Esophagus mucosa (tissue), 1 donor: ENCODE data around the gene MRPS35. TPM values are rescaled to one million over a fixed set of nuclear protein-coding genes. Genes with fewer than 3 reads are reported as not detected.

ENCODE experiments used
- ATAC-seq: fragments of 200-7000 bp; cut with Tn5 transposase; one replicate; pipeline ENCODE4 v1.9.1; 2020
- total RNA-seq: library from RNA; stranded (reverse); gene quantifications from one replicate; pipeline ENCODE4 v1.2.4, GENCODE V29; 2023
- donor health status: DM: yes; HTN: yes; CAD: no.

Gene MRPS35
- total RNA-seq: 37.7 TPM

- peak; percentile 97 for ATAC-seq
These were observed at the start of gene MRPS35 for GRCh38 chr12:27710592-27711316. MRPS35 (plus strand) TSS chr12:27710832; CDS start chr12:27710844, 12 bp downstream.

GRCh38 chr12:27665704-27666103 lies 44.9 kb upstream of the MRPS35 start:
- ATAC-seq: no peak

DNA sequence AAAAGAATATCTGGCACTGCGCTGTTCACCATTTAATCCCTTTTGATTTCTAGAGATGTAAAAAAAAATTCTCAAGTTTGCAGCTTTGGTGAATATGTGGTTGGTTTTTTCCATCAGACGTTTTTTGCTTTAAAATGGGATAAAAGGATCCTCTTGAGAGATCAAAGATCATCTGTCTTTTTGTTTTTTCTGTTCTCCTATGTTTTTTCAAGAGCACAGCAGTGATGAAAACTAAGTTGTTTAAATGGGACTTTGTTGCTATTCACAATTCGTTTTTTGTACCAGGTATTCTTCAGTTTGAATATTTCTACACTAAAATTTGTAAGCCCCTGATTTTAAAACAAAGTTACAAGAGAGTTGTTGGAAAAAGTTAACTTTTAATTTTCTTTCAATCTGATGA lies 44.1 kb upstream of the MRPS35 start:
- no peak for ATAC-seq

DNA sequence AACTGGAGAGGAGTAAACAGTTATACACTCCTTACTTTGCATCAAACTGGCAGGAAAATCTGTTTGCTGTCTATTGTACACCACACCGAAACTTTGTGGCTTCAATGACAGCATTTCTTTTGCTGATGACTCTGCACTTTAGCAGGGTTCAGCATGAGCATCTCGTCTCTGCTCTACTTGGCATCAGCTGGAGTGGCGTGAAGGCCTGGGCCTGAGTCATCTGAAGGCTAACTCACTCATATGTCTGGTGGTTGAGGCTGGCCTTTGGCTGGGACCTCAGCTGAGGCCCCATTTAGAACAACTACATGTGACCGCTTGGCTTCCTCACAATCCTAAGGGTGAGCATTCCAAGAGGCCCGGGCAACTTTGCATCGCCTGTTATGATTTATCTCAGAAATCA lies 43.1 kb upstream of the MRPS35 start:
- ATAC-seq: no peak

GRCh38 chr12:27672051-27672450 lies 38.6 kb upstream of the MRPS35 start:
- ATAC-seq: no peak

DNA sequence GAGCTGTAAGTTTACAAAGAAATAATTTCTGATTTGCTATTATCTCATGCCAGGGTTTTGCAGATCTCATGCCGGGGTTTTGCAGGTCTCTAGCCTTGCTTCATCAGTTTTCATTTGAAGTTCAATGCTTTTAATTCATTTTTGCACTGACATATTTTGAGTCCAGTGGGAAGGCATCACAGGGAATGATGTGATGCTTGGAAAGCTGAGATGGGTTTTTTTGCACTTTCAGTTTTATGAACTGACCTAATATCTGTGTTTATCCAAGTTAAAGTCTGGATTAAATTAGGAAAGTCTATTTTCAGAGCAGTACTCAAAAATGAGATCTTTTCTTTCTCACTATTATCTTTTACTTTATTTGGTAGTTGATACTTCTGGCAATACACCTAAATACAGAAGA lies 38.0 kb upstream of the MRPS35 start:
- ATAC-seq: no peak

- ATAC-seq: no peak
These were observed 37.4 kb upstream of the MRPS35 start for GRCh38 chr12:27673101-27673718.

GRCh38 chr12:27674989-27675388 lies 35.6 kb upstream of the MRPS35 start:
- no peak for ATAC-seq

GRCh38 chr12:27680619-27681018 lies 30.0 kb upstream of the MRPS35 start:
- no peak for ATAC-seq

GRCh38 chr12:27682534-27682933 lies 28.1 kb upstream of the MRPS35 start:
- no peak for ATAC-seq

DNA sequence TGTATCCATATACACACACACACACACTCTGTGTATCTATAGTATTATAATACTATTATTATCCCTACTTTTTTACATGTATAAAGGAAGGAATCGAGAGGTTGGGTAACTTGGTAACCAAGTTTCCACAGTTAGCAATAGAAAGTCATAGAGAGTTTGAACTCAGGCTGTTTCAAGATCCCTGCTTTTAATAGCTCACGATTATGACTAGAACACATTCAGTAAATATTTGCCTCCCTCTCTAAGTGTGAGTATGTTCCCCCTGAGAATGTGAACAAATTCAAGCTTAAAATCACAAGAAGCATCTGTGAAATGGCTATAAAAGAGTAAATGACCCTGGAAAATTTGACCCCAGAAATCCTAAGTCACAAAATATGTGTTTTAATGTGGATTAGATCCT lies 25.4 kb upstream of the MRPS35 start:
- no peak for ATAC-seq

DNA sequence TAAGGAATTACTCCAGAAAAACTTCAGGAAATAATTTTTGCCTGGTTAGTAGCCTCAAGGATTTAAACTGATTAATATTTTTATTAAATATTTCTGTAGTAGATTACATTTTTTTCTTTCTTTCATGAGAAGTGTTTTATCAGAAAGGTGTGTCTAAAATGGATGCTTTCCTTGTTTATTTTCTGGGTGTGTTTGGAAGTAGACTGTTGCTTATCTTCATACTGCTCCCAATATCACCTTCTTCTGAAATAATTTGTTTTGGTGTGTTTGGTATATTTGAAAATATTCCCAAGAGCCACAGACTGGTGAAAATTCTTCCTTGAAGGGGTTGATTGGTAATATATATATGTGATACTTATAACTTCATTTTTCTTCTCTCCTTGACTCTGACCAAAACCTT lies 24.5 kb upstream of the MRPS35 start:
- ATAC-seq: no peak

DNA sequence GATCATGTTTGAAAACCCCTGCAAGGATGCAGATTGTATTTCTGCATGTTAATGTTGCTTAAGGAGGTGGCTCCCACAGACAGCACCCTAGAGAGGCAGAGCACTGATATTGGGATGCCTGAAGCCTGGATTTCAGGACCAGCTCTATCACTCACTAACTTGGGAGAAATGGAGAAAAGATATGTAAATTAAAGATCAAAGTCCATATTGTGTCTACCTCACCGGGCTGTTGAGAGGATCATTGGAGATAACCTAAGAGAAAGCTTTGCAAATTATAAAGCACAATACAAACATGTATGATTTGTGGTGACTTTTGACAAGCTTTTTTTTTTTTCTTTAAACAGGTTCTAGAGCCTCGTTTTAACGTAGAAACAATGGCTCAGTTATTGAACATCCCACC lies 22.0 kb upstream of the MRPS35 start:
- no peak for ATAC-seq

- ATAC-seq: no peak
These were observed 21.0 kb upstream of the MRPS35 start for GRCh38 chr12:27689558-27690180.

DNA sequence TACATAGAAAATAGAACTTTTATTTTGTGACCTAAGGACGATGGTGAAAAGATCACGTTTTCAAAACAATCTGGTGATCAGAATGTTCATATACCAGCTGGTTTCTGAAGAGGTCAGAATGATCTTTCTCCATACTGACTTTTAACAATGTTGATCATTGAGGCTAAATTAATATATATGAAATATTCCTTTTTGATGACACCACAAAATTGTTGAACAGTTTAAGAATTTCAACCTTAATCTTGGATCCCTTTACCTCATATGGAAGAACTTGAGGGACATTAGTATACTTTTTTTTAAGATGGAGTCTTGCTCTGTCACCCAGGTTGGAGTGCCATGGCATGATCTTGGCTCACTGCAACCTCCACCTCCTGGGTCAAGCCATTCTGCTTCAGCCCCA lies 17.2 kb upstream of the MRPS35 start:
- ATAC-seq: no peak

- no peak for ATAC-seq
These were observed 14.9 kb upstream of the MRPS35 start for GRCh38 chr12:27695556-27696292.

GRCh38 chr12:27696293-27696652 lies 14.4 kb upstream of the MRPS35 start, which contains the start of gene REP15:
REP15 (plus strand) TSS chr12:27696447; CDS start chr12:27696563, 116 bp downstream.
- no peak for ATAC-seq

DNA sequence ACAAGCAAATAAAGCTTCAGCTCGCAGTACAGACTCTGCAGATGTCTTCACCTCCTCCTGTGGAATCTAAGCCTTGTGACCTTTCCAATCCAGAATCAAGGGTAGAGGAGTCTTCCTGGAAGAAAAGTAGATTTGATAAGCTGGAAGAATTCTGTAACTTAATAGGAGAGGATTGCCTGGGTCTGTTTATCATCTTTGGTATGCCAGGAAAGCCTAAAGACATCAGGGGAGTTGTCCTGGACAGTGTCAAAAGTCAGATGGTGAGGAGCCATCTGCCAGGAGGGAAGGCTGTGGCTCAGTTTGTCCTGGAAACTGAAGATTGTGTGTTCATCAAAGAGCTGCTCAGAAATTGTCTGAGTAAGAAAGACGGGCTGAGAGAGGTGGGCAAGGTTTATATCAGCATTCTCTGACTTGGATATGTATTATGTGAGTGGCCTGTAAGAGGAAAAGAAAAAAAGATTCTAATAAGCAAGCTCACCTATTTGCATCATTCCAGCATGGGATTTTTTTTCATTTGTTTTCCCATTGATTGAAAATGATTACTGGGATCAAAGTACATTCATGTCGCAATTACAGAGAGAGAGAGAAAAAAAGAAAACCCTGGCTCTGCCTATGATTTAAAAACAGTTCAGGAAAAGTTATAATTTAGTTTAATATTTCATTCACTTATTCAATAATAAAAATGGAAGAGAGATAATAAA lies 13.6 kb upstream of the MRPS35 start:
- ATAC-seq: no peak

DNA sequence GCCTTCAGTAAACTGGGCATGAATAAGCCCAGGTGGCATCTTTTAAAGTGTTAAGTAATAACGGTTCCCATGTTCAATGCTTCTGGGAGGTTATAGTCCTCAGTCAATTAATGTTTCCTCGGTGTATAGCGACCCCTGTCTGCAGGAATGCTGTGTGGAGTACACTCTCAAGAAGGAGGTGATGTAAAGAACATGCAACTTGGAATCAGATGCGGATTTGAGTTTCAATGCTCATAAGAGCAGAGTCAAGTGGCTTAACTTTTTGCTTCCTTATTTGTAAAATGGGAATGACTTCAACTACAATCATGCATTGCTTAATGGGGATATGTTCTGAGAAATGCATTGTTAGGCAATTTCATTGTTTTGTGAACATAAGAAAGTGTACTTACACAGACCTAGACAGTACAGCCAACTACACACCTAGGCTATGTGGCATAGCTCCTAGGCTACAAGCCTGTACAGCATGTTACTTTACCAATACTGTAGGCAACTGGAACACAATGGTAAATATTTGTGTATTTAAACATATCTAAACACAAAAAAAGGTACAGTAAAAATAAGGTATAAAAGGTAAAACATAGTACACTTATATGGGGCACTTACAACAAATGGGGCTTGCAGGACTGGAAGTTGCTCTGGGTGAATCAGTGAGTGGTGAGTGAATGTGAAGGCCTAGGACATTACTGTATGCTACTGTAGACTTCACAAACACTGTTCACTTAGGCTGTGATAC lies 6.7 kb upstream of the MRPS35 start:
- ATAC-seq: peak; percentile 91

DNA sequence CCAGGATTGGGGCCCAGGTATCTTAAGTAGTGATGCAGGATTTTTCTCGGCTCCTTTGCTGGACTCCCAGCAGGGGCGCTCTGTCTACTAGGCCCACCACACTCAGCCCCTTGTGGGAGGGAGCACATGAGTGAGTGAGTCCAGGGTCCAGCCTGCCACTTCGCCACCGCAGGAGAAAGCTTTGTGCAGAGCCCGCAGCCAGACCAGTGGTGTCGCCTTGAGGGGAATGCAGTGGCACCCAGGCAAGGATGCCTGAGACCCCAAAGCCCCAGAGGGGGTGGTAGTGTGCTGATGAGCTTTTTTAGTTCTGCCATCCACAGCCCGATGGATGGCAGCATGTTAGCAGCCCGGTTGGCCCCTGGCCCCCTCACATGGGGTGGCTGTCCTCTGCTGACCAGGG lies 5.4 kb upstream of the MRPS35 start:
- no peak for ATAC-seq

DNA sequence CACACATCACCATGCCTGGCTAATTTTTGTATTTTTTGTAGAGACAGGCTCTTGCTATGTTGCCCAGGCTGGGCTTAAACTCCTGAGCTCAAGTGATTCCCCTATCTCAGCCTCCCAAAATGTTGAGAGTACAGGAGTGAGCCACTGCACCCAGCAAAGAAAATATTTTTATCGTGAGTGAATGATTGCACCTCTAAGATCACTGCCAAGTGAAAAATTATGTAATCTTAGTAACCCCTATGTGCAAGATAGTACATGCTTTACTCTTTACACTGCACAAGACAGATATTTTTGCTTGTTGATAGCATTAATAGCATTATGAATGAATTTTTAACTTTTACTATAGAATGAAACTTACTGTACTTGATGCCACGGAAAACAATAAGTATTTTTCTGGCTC lies 3.4 kb upstream of the MRPS35 start:
- ATAC-seq: no peak
